Left cardiac atrium (tissue), 4 donors: ENCODE measurements around the gene RALGAPB. TPM values are rescaled to one million over a fixed set of nuclear protein-coding genes. Genes with fewer than 3 reads are reported as not detected.

ENCODE experiments used
- ATAC-seq, 2 donors: fragments of 200-7000 bp; cut with Tn5 transposase; one replicate each; pipeline ENCODE4 v1.9.1; 2020; ENCODE audit warnings: mild to moderate bottlenecking in 2 of 2, moderate library complexity in 2 of 2
- DNase-seq: peaks from one replicate; pipeline ENCODE4 v3.0.0-alpha.2; 2020
- intact Hi-C, 2 donors: fragments of 100-400 bp; cut with DNase I; formaldehyde crosslinking; loops; one replicate each; pipeline versions ENCODE4 v1.14.1 to v1.15.1; 2022 to 2023
- microRNA-seq, 2 donors: library from miRNA; unstranded; fragments of <30 nt; microRNA quantifications; one replicate each; pipeline ENCODE4 v1.2.0, GENCODE V29; 2020
- total RNA-seq, 2 donors: library from RNA; stranded (reverse); fragmentation: NEBNext Ultra II Directional; extraction: Animal tissue kit (Norgen Biotek cat#: 25700); gene quantifications; one replicate each; pipeline ENCODE4 v1.2.1, GENCODE V29; 2021
- donor health status: DM: no; HTN: yes; CAD: no.
- donor health status: DM: no; HTN: yes; CAD: no; lungs with severe emphysema.
- donor health status: DM: yes; HTN: yes; CAD: no.
- donor health status: Dilated cardiomyopathy.

Gene RALGAPB
- total RNA-seq, 2 donors from 2014 or later, result 19.5 to 27.2 TPM

GRCh38 chr20:38625896-38626295 lies 153.3 kb downstream of the RALGAPB start:
- intact Hi-C loops, result no loop called here
- ATAC-seq, result no peak

GRCh38 chr20:38626921-38627659 lies 154.4 kb downstream of the RALGAPB start:
- ATAC-seq (no peak), DNase-seq (no peak)
- intact Hi-C loops, result no loop called here

More at GRCh38 chr20:38625896-38626295, 153.3 kb downstream of the RALGAPB start:
- DNase-seq, result no peak

Small RNAs within 50 kb of the gene (microRNA-seq; reads per million reads assigned to microRNA genes)
- gene MIR548O2, result 0 reads per million in 2 donors

Other genes starting within 250 kb of the RALGAPB start
- gene KIAA1755, start 212.1 kb upstream of the RALGAPB start, total RNA-seq, result 1 to 10 TPM; 8.0 to 8.1 TPM
- not detected for gene BPI, start 168.7 kb upstream of the RALGAPB start, total RNA-seq
- gene LBP, start 126.4 kb upstream of the RALGAPB start, total RNA-seq, result 10 to 100 TPM in 1 of 2 donors, 1 to 10 TPM in 1; 9.0 to 14.5 TPM
- gene SNHG17, start 37.5 kb upstream of the RALGAPB start, total RNA-seq, result 10 to 100 TPM in 1 of 2 donors, 1 to 10 TPM in 1; 7.9 to 35.0 TPM
- not detected for gene ADIG, start 108.4 kb downstream of the RALGAPB start, total RNA-seq
- gene ARHGAP40, start 129.0 kb downstream of the RALGAPB start, total RNA-seq, result not detected